NOMO-1 treated with DMSO at 0.1 percent for 48 hours (cell line): ENCODE measurements around the gene MOGAT2.
A peak's percentile ranks its signal among the peaks of the same experiment; 100 is the strongest.

Source experiments
- DNase-seq: peaks from one replicate; lab custom pipeline; 2025; ENCODE audit not compliant: unreplicated experiment; lab: John Stamatoyannopoulos, UW

Gene MOGAT2

GRCh38 chr11:75777461-75778110 is 59.9 kb downstream of the MOGAT2 start:
- DNase-seq: peak; percentile 63

- DNase-seq: no peak
Measured at GRCh38 chr11:75778962-75779361, 61.3 kb downstream of the MOGAT2 start.

GRCh38 chr11:75779960-75780359 is 62.3 kb downstream of the MOGAT2 start:
- no peak for DNase-seq

DNA sequence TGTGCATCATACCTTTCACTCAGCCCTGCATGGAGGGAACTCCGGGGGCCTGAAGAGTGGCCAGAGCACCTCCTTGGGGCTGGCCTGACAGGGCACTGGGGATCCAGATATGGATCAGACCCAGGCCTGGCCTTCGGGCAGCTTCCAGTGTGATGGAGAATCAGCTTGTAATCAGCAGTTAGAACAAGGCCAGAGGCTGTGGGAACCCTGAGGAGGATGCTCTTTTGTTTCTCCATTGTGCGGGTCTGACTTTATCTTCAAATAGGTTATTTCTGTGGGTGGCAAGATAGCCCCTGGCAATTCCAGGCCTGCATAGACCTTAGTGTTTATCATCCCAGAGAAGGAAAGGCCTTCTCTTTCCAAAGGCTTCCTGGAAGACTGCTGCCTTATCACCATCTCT is 63.2 kb downstream of the MOGAT2 start:
- no peak for DNase-seq

- no peak for DNase-seq
Measured at GRCh38 chr11:75781296-75781695, 63.7 kb downstream of the MOGAT2 start.

GRCh38 chr11:75781831-75782230 is 64.2 kb downstream of the MOGAT2 start:
- no peak for DNase-seq
